ENCODE measurements around the gene SPAG7.
A peak's percentile ranks its signal among the peaks of the same experiment; 100 is the strongest.

Gene SPAG7

DNA sequence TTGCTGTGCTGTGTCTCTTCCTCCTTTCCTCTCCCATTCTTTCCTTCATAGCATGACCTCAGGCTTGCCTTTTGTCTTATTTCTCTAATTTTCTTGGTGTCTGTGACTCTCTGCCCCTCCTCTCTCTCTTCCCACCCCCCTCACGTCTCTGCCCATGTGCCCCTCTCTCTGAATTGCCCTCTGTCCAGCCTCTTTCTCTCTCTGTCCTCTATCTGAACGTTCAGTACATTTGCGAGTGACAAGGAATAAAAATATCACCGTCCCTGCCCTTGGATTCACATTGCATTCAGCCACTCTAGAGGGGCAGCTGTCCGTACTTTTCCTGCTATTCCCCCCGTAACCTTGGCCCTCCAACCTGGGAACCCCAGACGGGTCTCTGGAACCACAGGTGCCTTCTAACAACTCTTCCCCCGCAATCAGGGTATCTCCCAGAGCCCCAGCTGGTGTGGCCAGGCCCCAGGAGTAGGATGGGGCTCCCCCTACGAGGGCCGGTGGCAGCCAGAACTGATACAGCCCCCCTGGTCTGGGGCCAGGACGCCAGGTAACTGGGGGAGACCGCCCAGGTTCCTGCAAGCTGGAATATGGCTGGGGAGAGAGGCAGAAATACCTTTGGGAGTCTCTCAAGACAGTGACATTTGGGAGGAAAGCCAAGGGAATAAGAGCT is 31.9 kb upstream of the SPAG7 start:
- TF ChIP-seq, protein P1, sequence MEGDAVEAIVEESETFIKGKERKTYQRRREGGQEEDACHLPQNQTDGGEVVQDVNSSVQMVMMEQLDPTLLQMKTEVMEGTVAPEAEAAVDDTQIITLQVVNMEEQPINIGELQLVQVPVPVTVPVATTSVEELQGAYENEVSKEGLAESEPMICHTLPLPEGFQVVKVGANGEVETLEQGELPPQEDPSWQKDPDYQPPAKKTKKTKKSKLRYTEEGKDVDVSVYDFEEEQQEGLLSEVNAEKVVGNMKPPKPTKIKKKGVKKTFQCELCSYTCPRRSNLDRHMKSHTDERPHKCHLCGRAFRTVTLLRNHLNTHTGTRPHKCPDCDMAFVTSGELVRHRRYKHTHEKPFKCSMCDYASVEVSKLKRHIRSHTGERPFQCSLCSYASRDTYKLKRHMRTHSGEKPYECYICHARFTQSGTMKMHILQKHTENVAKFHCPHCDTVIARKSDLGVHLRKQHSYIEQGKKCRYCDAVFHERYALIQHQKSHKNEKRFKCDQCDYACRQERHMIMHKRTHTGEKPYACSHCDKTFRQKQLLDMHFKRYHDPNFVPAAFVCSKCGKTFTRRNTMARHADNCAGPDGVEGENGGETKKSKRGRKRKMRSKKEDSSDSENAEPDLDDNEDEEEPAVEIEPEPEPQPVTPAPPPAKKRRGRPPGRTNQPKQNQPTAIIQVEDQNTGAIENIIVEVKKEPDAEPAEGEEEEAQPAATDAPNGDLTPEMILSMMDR (conservative IDR thresholded peaks at IDR 0.05), result no peak
- no peak for TF ChIP-seq ZFX (IDR thresholded peaks at IDR 0.05)
- peak overlapping the region; percentile 90 for H3K27ac ChIP-seq

DNA sequence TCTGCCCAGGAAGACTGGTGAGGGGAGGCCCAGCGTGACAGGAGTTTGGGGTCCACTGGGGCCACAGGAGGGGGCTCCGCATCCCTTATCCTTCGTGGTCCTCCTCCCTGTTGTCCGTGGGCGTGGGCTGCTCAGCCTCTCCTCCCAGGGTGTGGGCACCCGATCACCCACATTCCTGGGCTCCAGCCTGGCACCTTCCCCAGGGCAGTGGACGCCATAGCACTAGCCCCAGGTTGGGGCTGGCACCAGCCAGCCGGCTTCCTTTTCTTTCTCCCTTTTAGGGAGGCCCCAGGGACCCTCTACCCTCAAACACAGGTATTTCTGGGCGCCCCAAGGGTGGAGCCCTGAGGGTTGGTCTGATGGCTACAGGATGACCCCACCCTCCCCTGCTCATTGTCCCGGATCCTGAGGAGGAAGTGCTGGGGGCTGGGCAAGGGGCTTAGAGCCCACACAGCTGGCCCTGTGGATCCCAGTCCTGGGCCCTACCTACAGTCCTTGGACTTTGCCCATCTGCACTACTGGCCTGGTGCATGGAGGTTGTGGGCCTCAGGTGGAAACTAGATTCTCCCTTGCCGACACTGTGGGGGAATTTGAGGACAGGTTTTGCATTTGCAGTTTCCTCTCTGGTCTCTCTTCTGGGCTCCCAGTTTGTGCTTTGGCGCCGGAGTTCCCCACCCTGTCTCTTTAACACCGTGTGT is 31.3 kb upstream of the SPAG7 start:
- H3K27ac ChIP-seq, result peak overlapping the region; percentile 90
- TF ChIP-seq ZFX (IDR thresholded peaks at IDR 0.05), result no peak
- TF ChIP-seq, protein P1 (conservative IDR thresholded peaks at IDR 0.05), result no peak

DNA sequence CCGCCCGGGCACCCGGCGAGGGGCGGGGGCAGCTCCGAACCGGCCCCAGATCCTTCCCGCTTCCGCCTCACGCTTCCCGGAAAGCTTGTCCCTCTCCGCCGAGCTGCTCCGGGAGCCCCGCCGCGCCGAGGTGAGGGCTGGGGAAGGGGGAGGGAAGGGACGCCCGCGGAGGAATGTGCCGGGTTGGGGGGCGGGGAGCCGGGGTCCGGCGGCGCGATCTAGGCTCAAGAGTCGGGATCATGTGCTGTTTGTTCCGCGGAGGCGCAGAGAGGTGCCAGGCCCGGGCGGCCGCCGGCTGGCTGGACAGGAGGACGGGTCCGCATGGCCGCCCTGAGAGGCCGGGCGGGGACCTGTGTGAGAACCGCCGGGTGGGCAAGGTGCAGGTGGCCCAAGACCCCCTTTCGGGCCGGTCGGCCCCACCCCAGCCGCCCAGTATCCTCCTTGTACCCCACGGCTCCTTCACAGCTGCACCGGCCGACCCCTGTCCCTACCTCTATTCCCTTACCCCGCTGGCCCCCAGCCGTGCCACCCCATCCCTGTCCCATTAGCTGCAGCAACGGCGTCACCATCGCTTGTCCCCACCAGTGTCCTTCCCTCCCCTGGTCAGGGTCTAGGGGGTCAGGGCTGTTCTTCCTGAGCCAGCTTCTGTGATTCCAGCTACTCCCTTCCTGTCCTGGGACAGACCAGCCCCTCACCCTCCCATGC is 30.6 kb upstream of the SPAG7 start:
- peak; percentile 43; the same call in 1 of the 2 replicates for TF ChIP-seq ZFX (IDR thresholded peaks at IDR 0.05)
- TF ChIP-seq, protein P1 (conservative IDR thresholded peaks at IDR 0.05), result no peak
- peak overlapping the region; percentile 90 for H3K27ac ChIP-seq

DNA sequence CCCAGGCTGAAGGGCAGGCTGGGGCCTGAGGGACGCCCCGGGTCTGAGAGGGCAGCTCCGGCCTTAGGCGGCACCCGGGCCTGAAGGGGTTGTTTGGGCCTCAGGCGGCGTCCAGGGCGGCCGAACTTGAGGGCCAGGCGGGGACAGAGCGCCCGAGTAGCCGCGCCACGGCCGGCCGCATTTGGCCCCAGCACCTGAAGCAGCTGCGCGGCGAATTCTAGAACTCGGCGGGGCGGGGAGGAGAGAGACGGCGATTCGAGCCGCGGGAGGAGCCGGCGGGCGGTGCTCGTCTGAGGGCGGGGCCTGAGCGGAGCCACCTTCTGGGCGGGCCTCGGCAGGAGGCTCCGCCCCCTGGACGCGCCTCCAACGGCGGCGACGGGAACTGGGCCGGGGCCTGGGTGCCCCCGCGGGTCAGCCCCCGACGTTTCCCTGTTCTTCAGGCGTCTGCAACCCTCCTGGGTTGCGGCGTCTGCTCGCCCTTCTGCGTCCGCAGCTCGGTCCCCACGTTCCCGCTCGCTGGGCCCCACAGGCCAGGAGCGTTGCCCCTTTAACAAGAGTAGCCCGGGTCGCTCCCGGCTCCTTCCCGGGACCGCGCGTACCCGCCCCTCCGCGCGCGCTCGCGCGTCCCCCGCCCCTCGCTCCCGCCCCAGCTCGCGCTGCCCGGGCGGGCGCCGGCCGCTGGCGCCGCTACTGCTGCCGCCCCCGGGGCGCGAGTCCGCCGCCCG is 29.8 kb upstream of the SPAG7 start, which contains the start of the genes INCA1 and KIF1C:
INCA1 (minus strand) TSS at position 221 of the 725 bp plus-strand sequence. CDS start 3,085 bp downstream, outside the sequence.
KIF1C (plus strand) TSS at position 649 of the 725 bp plus-strand sequence. CDS start 2,297 bp downstream, outside the sequence.
- peak; percentile 54; the same call in 1 of the 2 replicates for TF ChIP-seq ZFX (IDR thresholded peaks at IDR 0.05)
- TF ChIP-seq, protein P1 (conservative IDR thresholded peaks at IDR 0.05), result no peak
- peak within 1 kb of the TSS; percentile 90 for H3K27ac ChIP-seq

DNA sequence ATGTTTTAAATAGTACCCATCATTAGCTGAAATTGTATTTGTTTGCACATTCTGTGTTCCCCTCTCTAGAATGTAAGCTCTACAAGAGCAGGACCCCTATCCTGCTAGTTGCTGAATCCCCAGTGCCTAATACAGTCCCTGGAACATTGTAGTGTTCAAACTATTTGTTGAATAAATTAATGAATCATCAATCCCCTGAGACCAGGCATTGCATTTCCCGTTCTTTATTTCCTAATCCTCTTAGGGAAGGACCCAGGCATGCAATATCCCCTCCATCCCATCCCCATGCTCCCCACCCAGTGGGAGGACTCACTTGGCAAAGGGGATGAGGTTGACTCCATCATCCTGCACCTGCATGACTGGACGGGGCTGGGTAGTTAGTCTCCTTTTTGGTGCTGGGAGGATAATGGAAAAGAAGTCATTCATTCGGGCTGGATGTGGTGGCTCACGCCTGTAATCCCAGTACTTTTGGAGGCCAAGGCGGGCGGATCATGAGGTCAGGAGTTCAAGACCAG is 26.5 kb upstream of the SPAG7 start:
- TF ChIP-seq ZFX (IDR thresholded peaks at IDR 0.05), result no peak
- TF ChIP-seq, protein P1 (conservative IDR thresholded peaks at IDR 0.05), result no peak
- H3K27ac ChIP-seq, result no peak overlapping the region

DNA sequence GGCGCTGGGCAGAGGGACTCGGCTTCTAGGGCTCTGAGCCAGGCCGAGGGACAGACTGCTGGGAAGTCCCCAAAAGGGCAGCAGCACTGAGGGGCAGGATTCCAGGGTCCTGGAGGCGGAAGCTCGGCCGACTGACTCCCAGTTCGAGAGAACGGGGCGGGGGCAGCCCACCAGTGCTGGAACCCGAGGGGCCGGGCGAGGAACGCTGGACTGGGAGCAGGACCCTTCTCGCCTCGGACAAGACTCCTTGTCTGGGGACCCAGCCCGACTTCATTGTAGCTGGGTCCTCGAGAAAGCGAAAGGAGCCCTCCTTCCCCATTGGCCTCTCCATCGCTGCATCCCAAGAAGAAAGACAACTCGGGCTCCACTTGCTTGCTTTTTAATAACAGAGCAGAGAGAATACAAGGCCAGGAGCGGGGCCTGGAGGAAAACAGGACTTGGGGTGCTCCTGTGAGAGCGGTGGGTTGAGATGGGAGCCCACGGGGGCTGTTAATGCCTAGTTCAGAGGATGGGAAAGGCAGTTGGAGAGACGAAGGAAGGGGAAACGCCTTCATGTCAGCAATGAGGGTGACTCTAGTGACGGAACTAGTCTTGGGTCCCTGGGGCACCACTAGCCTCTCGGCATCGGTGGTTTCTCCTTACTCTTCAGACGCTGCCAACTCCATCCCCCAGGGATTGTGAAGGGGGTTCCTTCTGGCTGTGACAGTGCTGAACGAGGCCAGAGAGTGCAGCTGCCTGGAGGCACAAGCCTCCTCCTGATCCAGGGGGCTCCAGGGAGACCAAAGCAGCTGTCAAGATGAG is 20.4 kb upstream of the SPAG7 start:
- no peak for TF ChIP-seq ZFX (IDR thresholded peaks at IDR 0.05)
- TF ChIP-seq, protein P1 (conservative IDR thresholded peaks at IDR 0.05), result no peak

More for the DNA sequence above, 20.4 kb upstream of the SPAG7 start:
- H3K27ac ChIP-seq, result peak overlapping the region; percentile 97
